GM23248 (cell line): ENCODE results near the gene WDR48.

ENCODE experiments used
- EZH2 ChIP-seq: fragments of 200-600 bp; sonication (generic); IDR thresholded peaks from 2 replicates; pipeline ENCODE4 v1.6.1; 2018; ENCODE audit warnings: antibody characterized with exemption, mild to moderate bottlenecking; ENCODE audit not compliant: insufficient read depth, poor library complexity, severe bottlenecking
- EZH2phosphoT487 ChIP-seq: fragments of 200-600 bp; sonication (generic); IDR thresholded peaks from 2 replicates; pipeline ENCODE4 v1.6.1; 2018; ENCODE audit warnings: antibody characterized with exemption, moderate library complexity, mild to moderate bottlenecking, low read depth; ENCODE audit not compliant: insufficient read depth

DNA sequence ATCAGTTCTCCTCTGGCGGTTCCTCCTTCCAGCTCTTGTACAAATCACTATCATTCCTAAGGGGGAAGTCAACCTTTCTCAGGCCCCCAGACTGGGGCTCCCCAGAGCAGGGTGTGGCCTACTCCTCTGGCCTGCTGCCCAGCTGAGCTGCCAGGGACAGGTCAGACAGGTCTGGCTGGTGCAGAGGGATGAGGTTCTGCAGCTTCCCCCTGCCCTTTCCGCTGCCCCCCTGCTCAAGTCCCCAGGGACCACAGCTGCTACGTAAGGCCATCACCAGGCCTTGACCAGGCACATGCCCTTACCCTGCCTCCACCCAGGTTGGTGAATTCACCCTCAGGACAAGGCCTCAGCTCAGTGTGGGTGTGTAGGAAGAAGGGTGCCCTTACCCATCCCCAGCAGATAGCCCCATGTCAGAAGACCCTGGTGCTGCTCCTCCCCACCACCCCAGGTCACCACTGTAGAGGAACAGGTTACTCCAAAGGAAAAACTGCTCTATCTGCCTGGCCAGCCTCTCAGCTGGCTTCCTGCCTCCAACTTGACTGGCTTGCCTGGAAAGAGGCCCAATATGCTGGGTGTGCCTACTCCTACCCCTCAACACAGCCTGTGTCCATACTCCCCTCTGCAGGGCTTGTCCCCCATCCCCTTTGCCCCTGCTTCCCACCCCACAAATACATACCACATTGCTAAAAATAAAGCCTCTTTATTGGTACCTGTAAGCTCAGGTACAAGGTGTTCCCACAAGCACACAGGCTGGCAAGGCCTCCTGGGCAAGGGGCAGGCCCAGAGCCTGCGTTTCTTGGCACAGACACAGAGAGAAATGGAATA is 89.6 kb downstream of the WDR48 start:
- TF ChIP-seq EZH2 = no peak
- no peak for TF ChIP-seq EZH2phosphoT487
